IMR-90 (cell line): ENCODE measurements around the gene GKN1.

Experiments used
- BHLHE40 ChIP-seq: fragments of 150-350 bp; IDR thresholded peaks from 2 replicates; pipeline ENCODE4 v1.6.1; 2016; ENCODE audit warnings: mild to moderate bottlenecking, low read depth, low read length
- CEBPB ChIP-seq: IDR thresholded peaks from 2 replicates; pipeline ENCODE4 v1.6.1; 2012; ENCODE audit warnings: low read depth, low read length, improper control_type of control experiment
- CHD1 ChIP-seq: IDR thresholded peaks from 2 replicates; pipeline ENCODE4 v1.6.1; 2012; ENCODE audit warnings: low read depth, low read length, improper control_type of control experiment
- CTCF ChIP-seq: conservative IDR thresholded peaks from 2 replicates; pipeline ENCODE4 v1.5.1; 2012; ENCODE audit warnings: mild to moderate bottlenecking, low read depth, low read length, improper control_type of control experiment
- FOS ChIP-seq: fragments of 150-350 bp; IDR thresholded peaks from 2 replicates; pipeline ENCODE4 v1.6.1; 2016; ENCODE audit warnings: low read depth, low read length
- MAFK ChIP-seq: IDR thresholded peaks from 2 replicates; pipeline ENCODE4 v1.6.1; 2012; ENCODE audit warnings: low read depth, low read length, improper control_type of control experiment
- MAZ ChIP-seq: IDR thresholded peaks from 2 replicates; pipeline ENCODE4 v1.6.1; 2012; ENCODE audit warnings: low read depth, mild to moderate bottlenecking, low read length, improper control_type of control experiment, moderate library complexity, borderline replicate concordance
- MXI1 ChIP-seq: IDR thresholded peaks from 2 replicates; pipeline ENCODE4 v1.6.1; 2012; ENCODE audit warnings: low read depth, mild to moderate bottlenecking, low read length, moderate library complexity, borderline replicate concordance
- NFE2L2 ChIP-seq: fragments of 150-350 bp; IDR thresholded peaks from 2 replicates; pipeline ENCODE4 v1.6.1; 2016; ENCODE audit warnings: low read depth, mild to moderate bottlenecking, low read length
- POLR2A ChIP-seq: IDR thresholded peaks from 2 replicates; pipeline ENCODE4 v1.6.1; 2012; ENCODE audit warnings: mild to moderate bottlenecking, low read depth, low read length
- RAD21 ChIP-seq: IDR thresholded peaks from 2 replicates; pipeline ENCODE4 v1.6.1; 2012; ENCODE audit warnings: low read length, improper control_type of control experiment
- RCOR1 ChIP-seq: IDR thresholded peaks from 2 replicates; pipeline ENCODE4 v1.6.1; 2012; ENCODE audit warnings: mild to moderate bottlenecking, low read length, improper control_type of control experiment; ENCODE audit not compliant: insufficient replicate concordance
- RFX5 ChIP-seq: IDR thresholded peaks from 2 replicates; pipeline ENCODE4 v1.8.0; 2012; ENCODE audit warnings: low read depth, mild to moderate bottlenecking, low read length, moderate library complexity
- TF ChIP-seq, protein P1 (sequence below): fragments of 150-350 bp; IDR thresholded peaks from 2 replicates; pipeline ENCODE4 v1.6.1; 2017; ENCODE audit warnings: mild to moderate bottlenecking, antibody characterized with exemption, low read length, low read depth

DNA sequence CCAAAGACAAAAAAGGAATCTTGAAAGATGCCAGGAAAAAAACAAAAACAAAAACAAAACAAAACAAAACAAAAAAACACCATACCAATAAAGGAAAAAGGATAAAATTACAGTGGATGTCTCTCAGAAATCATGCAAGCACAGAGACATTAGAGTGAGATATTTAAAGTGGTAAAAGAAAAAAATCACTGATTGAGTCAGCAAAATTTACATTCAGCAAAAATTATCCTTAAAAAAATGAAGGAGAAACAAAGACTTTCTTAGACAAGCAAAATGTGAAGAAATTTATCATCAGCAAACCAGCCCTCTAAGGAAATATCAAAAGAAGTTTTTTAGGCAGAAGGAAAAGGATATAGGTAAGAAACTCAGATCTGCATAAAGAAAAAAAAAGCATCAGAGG is 10.2 kb upstream of the GKN1 start:
- TF ChIP-seq CTCF (no peak), POLR2A (no peak), NFE2L2 (no peak), RFX5 (no peak), RAD21 (no peak), BHLHE40 (no peak), CEBPB (no peak), MAZ (no peak), FOS (no peak), RCOR1 (no peak), MXI1 (no peak), MAFK (0 out of 2 replicates have a peak, but pooled peaks have one; percentile 18), CHD1 (no peak)
- TF ChIP-seq, protein P1, sequence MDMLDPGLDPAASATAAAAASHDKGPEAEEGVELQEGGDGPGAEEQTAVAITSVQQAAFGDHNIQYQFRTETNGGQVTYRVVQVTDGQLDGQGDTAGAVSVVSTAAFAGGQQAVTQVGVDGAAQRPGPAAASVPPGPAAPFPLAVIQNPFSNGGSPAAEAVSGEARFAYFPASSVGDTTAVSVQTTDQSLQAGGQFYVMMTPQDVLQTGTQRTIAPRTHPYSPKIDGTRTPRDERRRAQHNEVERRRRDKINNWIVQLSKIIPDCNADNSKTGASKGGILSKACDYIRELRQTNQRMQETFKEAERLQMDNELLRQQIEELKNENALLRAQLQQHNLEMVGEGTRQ = no peak
